HG03342 (cell line): ENCODE measurements around the gene MTO1.
"Not testable (repeated sequence)": the region's sequence is repeated elsewhere in the genome, so short reads cannot be mapped to it uniquely, and the experiment has no call there.

Experiments used
- ATAC-seq: cut with Tn5 transposase; IDR thresholded peaks from one replicate; pipeline ENCODE4 v1.9.1; 2021; ENCODE audit warnings: mild to moderate bottlenecking, moderate library complexity; ENCODE audit not compliant: unreplicated experiment

Gene MTO1, protein sequence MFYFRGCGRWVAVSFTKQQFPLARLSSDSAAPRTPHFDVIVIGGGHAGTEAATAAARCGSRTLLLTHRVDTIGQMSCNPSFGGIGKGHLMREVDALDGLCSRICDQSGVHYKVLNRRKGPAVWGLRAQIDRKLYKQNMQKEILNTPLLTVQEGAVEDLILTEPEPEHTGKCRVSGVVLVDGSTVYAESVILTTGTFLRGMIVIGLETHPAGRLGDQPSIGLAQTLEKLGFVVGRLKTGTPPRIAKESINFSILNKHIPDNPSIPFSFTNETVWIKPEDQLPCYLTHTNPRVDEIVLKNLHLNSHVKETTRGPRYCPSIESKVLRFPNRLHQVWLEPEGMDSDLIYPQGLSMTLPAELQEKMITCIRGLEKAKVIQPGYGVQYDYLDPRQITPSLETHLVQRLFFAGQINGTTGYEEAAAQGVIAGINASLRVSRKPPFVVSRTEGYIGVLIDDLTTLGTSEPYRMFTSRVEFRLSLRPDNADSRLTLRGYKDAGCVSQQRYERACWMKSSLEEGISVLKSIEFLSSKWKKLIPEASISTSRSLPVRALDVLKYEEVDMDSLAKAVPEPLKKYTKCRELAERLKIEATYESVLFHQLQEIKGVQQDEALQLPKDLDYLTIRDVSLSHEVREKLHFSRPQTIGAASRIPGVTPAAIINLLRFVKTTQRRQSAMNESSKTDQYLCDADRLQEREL

DNA sequence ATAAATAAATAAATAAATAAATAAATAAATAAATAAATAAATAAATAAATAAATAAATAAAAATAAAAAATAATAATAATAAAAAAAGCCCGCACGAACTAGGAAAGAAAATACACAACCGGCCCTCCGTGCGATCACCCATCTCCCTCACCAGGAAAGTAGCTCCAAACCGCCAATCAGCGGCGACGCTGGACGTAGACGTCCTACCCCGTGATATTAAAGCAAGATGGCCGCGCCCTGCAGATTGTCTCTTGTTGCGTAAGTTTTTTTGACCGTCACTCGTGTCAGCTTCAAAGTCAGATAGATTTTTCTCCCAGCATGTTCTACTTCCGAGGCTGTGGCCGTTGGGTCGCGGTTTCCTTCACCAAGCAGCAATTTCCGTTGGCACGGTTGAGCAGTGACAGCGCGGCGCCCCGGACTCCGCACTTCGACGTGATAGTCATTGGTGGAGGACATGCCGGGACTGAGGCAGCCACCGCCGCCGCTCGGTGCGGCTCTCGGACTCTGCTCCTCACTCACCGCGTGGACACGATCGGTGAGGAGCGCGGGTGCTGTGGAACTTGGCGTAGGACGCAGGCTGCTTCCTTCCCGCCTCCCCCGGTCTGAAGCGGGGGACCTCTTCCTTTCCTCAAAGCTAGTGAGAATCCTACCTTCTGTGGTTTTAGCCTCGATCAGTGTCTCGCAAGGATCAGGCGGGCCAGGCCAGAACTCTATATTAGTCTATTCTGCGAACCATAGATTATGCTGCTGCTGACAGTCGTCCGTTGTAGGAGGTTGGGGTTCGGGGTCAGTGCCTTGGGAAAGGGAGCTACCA lies at the start of gene MTO1:
TSS of gene MTO1 (plus strand) at position 201 of the 814 bp plus-strand sequence. CDS start at position 319, 118 bp downstream.
- ATAC-seq, result peak; percentile 96

GRCh38 chr6:73413102-73413501 lies 48.4 kb upstream of the MTO1 start:
- no peak for ATAC-seq

DNA sequence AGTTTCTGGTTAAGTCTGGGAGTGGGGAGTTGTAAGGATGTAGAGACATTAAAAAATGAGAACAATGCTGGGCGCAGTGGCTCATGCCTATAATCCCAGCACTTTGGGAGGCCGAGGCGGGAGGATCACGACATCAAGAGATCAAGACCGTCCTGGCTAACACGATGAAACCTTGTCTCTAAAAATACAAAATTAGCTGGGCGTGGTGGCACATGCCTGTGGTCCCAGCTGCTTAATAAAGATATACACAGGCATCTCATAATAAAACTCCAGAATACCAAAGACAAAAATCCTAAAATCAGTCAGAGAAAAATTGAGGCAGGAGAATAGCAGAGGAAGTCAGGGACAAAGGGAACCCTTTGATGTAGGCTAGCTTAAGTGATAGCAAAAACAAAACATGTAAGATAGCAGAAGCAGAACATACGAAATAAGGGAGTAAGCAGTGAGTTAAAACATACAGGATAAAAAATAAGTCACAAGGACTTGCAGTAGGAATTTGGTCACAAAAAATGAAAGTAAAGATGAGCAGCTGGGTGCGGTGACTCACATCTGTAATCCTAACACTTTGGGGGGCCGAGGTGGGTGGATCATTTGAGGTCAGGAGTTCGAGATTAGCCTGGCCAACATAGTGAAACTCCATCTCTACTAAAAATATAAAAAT lies 43.3 kb upstream of the MTO1 start:
- ATAC-seq, result no peak

DNA sequence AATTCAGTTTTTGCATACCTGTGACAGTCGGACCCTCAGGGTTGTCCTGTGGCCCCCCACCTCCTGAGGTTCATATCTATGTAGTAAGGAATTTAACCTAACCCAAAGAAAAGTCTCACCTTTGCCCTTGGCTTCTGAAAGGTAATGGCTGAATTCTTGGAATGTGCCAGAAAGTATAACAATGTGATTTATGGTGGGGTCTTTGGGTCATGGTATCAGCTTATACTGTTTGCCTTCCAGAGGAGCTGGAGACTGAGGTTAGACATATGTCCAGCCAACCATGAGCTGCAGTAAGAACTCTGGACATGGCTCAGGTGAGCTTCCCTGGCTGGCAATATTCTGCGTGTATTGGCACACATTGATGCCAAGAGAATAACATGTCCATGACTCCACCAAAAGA lies 40.0 kb upstream of the MTO1 start:
- ATAC-seq, result no peak

- no peak for ATAC-seq
Observed at GRCh38 chr6:73435236-73435635, 26.3 kb upstream of the MTO1 start.

DNA sequence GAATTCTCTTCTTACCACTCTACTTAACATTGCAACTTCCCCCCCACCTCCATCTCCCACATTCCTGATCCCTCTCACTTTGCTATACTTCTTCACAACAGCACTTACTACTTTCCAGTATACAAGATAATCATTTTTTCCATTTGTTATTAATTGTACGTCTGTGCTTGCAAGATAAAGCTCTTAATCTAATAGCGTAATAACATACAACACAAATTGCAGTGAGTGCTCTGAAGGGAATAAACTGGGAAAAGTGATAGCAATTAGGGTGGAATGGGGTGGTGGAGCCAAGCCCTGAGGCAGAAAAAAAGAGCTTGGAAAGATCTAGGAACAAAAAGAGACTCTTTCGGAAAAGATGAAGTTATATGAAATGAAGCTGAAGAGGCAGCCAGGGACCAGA lies 18.0 kb upstream of the MTO1 start:
- no peak for ATAC-seq

DNA sequence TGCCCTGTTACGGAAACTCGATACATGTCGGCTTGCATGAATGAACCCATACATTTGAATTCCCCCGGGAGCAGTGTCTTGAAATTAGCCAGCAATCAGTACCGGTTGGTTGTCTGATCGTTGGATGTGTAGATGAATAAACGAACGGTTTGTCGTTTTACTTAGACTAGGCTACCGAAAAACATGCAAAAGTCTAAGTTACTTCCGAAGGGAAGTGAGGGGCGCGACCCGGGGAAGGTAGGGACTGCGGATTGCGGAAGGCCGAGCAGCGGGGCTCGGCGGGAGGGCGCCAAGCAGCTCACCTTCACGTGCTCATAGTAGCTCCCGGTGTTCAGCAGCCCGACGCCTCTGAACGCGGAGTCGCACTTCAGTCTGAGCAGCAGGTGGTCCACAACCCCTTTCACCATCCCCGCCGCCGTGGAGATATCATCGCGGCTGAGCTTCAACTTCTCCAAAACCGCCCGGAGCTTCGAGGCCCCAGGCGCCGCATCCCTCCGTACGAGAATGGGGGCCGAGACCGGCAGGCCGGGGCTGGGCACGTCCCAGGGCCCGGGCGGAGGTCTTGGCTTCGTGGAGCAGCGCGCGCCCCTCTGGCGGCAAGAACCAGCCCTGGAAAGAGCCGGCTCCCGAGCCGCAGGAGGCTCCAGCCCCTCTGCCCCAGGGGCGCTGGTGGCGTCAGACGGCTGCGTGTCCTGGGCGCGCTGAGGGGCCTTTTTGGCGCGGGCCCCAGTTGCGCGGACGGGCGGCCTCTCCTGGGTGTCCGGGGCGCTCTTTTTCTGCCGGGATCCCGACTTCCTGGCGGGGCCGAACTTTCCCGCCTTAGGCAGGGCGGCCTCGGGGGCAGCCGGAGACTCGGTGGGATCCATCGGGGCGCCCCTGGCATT lies 10.1 kb upstream of the MTO1 start:
- peak; percentile 65 for ATAC-seq

DNA sequence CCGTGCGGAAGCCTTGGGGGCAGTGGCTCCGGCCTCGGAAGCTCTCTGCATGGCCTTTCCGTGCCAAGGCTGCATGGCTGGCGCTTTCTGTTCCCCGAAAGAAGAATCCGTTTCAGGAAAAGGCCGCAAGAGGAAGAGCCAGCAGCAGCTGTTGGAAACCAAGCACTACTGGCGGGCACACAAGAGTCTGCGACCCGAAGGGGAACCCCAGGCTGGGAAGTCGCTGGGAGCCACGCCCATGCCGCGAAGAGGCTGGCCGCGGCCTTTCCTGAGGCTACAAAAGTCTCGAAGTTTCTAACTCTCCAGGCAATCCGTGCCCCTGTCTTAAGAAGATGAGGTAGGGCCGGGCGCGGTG lies 9.5 kb upstream of the MTO1 start, which contains the start of gene CGAS:
TSS of gene CGAS (minus strand) at position 191 of the 355 bp plus-strand sequence. CDS start at position 75, 116 bp downstream.
- peak; percentile 63 for ATAC-seq

GRCh38 chr6:73455865-73456629 lies 5.5 kb upstream of the MTO1 start:
- no peak for ATAC-seq

- not testable (repeated sequence) for ATAC-seq
Observed at GRCh38 chr6:73459474-73459873, 2.1 kb upstream of the MTO1 start.

DNA sequence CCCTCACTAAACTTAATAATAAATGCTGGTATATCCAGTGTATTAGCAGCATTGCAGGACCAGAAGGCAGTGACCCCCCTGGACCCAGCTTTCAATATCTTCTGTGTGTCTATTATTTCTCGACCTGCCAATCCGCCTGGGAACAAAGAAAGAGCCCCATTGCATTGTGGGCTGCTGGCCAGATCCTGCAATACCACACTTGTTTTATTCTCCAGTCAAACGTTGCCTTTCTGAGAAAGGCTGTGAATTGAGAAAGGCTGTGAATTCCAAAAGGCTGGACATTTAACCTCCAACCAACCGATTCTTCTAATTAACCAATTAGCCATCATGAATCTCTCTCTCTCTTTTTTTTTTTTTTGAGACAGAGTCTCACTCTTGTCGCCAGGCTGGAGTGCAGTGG lies 1.5 kb upstream of the MTO1 start:
- ATAC-seq, result no peak

- peak; percentile 93 for ATAC-seq
Observed at GRCh38 chr6:73471686-73472290, 10.3 kb downstream of the MTO1 start.

- ATAC-seq, result no peak
Observed at GRCh38 chr6:73476723-73477122, 15.2 kb downstream of the MTO1 start.

DNA sequence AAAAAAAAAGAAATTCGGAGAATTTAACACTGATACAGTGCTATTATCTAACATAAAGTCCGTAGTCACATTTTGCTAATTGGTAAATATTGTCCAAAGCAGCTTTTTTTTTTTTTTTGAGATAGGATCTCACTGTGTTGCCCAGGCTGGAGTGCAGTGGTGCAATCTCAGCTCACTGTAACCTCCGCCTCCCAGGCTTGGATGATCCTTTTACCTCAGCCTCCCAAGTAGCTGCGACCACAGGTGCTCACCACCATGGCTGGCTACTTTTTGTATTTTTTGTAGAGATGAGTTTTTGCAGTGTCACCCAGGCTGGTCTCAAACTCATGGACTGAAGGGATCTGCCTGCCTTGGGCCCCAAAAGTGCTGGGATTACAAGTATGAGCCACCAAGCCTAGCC lies 15.9 kb downstream of the MTO1 start:
- no peak for ATAC-seq

- no peak for ATAC-seq
Observed at GRCh38 chr6:73481969-73482368, 20.4 kb downstream of the MTO1 start.

GRCh38 chr6:73484438-73484837 lies 22.9 kb downstream of the MTO1 start:
- no peak for ATAC-seq

DNA sequence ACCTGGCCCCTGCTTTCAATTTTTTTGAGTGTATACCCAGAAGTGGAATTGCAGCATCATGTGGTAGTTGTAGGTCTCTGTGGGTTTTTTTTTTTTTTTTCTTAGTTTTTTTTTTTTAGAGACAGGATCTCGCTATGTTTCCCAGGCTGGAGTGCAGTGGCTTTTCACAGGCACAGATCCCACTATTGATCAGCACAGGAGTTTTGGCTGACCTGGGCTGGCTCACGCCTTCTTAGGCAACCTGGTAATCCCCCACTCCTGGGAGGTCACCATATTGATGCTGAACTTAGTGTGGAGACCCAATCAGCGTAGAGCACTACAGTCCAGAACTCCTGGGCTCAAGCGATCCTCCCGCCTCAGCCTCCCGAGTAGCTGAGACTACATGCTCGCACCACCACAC lies 25.9 kb downstream of the MTO1 start:
- ATAC-seq, result no peak

GRCh38 chr6:73491377-73491776 lies 29.8 kb downstream of the MTO1 start:
- no peak for ATAC-seq

GRCh38 chr6:73497915-73498314 lies 36.4 kb downstream of the MTO1 start:
- no peak for ATAC-seq
